ENCODE data around the gene DOCK2.
"Not testable (repeated sequence)": the region's sequence is repeated elsewhere in the genome, so short reads cannot be mapped to it uniquely, and the experiment has no call there.

The DOCK2 gene

GRCh38 chr5:169723103-169723831 is 86.2 kb downstream of the DOCK2 start:
- DNase-seq = no peak

- no peak for DNase-seq
These were observed 87.4 kb downstream of the DOCK2 start for GRCh38 chr5:169724303-169725087.

GRCh38 chr5:169725665-169726064 is 88.6 kb downstream of the DOCK2 start:
- DNase-seq = not testable (repeated sequence)

DNA sequence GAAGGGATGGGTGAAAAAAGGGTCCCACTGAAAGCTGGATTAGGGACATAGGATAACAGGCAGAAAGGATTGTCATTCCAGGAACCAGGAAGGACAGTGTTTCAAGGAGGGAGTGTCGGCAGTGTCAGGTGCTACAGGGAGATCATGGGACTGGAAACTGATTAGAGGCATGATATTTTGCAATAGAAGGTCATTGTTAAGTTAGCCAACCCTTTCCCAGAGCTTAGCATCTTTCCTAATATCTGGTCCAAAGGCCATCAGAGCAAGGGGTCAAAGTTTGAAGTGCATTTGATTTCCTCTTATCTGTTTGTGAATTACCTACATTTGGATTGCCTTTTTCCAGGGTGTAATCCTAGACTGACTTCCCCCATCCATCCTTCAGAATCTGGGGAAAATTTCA is 91.3 kb downstream of the DOCK2 start:
- DNase-seq = no peak

- DNase-seq = no peak
These were observed 94.1 kb downstream of the DOCK2 start for GRCh38 chr5:169731221-169731620.

GRCh38 chr5:169732841-169733240 is 95.8 kb downstream of the DOCK2 start:
- no peak for DNase-seq

- no peak for DNase-seq
These were observed 98.8 kb downstream of the DOCK2 start for GRCh38 chr5:169735913-169736312.

- DNase-seq = no peak
These were observed 99.6 kb downstream of the DOCK2 start for GRCh38 chr5:169736653-169737052.

- DNase-seq = no peak
These were observed 103.4 kb downstream of the DOCK2 start for GRCh38 chr5:169740435-169740834.

DNA sequence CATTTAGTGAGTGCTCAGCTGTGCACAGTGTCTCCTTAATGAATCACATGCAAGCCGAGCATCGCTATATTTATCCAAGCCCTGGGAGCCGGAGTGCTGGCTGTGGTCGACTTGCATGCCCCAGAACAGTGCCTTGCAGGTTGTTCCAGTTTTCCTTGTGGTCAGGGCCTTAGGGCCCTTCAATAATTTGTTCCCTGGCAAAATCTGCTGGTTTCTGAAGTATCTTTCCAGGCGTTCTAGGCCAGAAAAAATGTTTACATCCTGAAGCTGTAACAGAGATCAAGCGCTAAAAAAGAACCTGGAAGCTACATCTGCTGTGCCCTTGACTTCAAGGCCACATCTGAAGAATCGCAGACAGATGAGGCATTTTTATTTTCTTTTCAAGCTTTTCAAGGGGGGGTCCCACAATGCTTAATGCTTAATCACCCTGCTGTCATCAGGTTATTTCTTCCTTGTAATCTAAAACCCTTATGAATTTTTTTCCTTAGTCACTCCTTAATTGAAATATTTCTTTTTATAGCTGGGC is 105.8 kb downstream of the DOCK2 start:
- DNase-seq = no peak

DNA sequence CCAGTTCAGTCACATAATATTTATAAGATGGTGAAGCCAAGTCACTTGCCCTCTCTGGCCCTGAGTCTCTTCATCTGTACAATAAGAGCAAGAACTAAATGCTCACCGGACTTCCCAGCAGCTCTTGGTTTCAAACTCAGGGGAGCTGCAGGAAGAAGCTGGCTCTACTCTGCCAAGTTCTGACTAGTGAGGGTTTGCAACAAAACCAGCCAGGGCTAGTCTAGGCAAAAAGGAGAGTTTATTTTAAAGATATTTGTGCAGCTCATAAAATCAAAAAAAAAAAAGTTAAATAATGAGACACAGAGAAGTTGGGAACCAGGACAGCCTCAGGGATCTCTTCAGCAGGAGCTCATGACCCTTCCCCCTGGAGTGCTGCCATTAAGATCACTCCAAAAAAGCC is 107.3 kb downstream of the DOCK2 start:
- no peak for DNase-seq

GRCh38 chr5:169745441-169746146 is 108.5 kb downstream of the DOCK2 start:
- no peak for DNase-seq

GRCh38 chr5:169746147-169746694 is 109.1 kb downstream of the DOCK2 start:
- DNase-seq = no peak

GRCh38 chr5:169748174-169748573 is 111.1 kb downstream of the DOCK2 start:
- DNase-seq = no peak

DNA sequence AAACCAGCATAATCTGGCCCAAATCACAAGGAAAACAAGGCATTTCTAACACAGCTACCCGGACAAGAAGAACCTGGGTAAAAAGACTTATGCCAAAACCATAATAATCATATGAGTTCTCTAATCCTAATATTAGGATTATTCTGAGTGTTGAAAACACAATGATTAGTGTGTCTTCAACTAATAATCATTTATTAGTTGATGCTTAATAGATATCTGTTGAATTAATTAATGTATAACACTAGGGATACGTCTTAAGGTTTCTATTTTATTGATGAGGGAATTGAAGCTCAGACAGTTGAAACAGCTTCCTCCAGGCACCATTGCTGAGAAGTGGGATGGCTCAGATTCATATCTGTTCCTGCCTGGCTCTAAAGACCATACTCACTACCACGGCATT is 112.2 kb downstream of the DOCK2 start:
- DNase-seq = no peak

DNA sequence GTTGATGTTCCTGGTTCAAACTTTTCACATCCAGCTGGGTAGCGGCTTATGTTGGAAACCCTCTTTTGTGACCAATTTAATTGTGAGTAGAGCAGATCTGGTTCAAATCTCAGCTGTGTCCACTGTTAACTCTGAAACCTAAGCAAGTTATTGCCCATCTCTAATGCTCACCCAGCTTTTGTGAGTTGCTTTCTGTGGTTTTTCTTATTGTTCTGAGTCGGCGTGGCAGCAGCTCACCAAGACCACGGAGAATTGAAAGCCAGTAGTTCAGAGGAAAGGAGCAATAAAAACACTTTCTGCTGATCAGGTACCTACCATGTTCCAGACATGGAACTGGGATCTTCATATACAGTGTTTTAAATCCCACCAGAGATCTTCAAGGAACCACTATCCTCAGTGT is 114.4 kb downstream of the DOCK2 start:
- DNase-seq = no peak

DNA sequence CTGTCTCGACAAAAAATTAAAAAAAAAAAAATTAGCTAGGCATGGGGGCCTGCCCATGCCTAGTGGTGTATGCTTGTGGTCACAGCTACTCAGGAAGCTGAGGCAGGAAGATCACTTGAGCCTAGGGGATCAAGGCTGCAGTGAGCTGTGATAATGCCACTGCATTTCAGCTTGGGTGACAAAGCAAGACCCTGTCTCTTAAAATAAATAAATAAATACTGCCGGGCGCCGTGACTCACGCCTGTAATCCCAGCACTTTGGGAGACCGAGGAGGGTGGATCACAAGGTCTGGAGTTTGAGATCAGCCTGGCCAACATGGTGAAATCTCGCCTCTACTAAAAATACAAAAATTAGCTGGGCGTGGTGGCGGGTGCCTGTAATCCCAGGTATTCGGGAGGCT is 115.5 kb downstream of the DOCK2 start:
- not testable (repeated sequence) for DNase-seq

- DNase-seq = no peak
These were observed 116.7 kb downstream of the DOCK2 start for GRCh38 chr5:169753795-169754194.

DNA sequence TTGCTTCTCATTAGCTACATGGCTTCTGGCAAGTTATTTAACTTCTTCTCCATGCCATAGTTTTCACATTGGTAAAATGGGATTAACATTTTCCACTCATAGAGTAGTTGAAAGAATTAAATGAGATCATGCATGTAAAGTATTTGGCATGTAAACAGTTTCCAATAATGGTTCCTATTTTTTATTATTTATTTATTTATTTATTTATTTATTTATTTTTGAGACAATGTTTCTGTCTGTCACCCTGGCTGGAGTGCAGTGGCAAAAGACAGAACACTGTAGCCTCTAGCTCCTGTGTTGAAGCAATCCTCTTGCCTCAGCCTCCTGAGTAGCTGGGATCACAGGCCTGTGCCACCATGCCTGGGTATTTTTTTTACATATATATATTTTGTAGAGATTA is 117.7 kb downstream of the DOCK2 start:
- DNase-seq = no peak

DNA sequence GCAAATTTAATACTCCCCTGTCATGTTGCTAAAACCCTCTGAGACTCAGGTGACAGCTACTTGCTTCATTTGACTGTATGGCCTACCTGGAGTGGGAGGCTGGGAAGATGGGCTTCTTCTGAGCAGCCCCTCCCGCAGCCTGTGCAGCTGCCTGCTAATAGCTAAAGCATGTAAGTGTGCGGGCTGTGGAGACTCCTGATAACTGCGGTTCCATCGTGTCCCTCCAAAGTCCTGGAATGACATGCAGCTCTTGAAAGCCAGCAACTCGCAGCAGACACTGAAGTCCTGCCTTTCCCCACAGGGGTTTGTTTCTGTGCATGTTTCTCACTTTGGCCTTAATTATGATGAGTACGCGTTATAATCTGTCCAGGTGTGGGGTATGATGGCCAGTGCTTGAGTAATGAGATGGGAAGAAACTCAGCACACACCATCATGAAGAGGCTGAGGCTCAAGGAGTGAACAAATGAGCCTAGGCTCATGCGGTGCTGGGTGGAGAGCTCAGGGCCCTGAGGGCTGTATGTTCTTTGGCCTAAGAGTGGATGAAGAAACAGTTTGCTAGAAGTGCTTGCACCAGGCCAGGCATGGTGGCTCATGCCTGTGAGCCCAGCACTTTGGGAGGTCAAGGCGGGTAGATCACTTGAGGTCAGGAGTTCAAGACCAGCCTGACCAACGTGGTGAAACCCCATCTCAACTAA is 119.1 kb downstream of the DOCK2 start:
- DNase-seq = no peak

- DNase-seq = no peak
These were observed 119.9 kb downstream of the DOCK2 start for GRCh38 chr5:169757016-169757415.

DNA sequence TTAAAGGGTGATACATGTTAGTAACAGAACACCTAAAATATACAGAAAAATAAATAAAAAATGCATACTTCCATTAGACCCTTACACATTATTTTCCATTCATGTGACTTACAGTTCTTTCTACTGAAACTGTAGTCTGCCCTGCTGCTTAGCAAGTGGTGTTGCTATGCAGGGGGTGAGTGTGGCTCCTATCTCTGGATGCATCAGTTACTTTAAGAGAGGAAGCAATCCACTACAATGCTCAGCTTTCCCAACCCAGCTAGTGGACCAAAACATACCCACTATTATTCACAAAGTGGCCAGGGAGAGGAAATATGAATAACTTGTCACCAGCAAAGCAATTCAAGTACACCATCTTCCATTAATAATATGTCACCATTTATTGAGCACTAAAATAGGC is 121.8 kb downstream of the DOCK2 start:
- no peak for DNase-seq

DNA sequence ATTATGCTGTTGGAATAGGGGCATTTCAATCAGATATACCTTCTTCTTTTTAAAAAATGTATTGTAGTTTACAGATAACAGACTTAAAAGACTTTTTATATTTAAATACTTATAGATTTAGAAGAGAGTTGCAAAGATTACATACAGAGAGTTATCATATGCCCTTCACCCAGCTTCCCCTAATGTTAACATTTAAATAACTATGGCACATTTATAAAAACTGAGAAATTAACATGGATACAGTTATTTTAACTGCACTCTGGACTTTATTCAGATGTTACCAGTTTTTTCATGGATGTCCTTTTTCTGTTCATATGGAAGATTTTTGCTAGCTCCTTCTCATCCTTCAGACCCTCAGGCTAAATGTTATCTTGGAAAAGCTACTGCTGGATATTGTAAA is 123.2 kb downstream of the DOCK2 start:
- no peak for DNase-seq
